Dermis microvascular lymphatic vessel endothelial cell (primary cell): ENCODE results near the gene FAM72B. TPM values are rescaled to one million over a fixed set of nuclear protein-coding genes. Genes with fewer than 3 reads are reported as not detected.
"Not testable (repeated sequence)": the region's sequence is repeated elsewhere in the genome, so short reads cannot be mapped to it uniquely, and the experiment has no call there.

Source experiments
- DNase-seq, 2 donors: peaks; one replicate each; pipeline versions ENCODE4 v3.0.0 to v3.0.0-alpha.2; 2010; ENCODE audit warnings: low read depth in 2 of 2
- total RNA-seq: library from RNA; depleted of rRNA; stranded (reverse); fragments of >200 nt; gene quantifications from 2 replicates; pipeline ENCODE4 v1.2.1, GENCODE V29; 2014

FAM72B gene
- total RNA-seq, 1 donor from 2014 or later, result 3.0 TPM

GRCh38 chr1:121152788-121153187, 31.4 kb downstream of the FAM72B start:
- DNase-seq, result not testable (repeated sequence)

DNA sequence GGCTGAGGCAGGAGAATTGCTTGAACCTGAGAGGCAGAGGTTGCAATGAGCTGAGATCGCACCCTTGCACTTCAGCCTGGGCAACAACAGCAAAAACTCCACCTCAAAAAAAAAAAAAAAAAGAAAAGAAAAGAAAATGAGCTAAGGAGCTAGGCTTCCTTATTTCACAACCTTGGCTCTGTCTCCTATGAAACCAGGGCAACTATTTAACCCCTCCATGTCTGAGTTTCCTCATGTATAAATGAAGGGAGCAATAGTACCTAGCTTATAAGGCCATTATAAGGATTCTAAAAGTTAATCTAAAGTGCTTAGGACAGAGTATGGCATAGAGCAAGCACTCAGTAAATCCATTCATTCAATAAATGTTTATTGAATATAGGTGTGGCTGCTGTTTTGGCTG, 32.8 kb downstream of the FAM72B start:
- DNase-seq, result not testable (repeated sequence)

- DNase-seq, result not testable (repeated sequence)
Measured at GRCh38 chr1:121148489-121149190, 35.5 kb downstream of the FAM72B start.

DNA sequence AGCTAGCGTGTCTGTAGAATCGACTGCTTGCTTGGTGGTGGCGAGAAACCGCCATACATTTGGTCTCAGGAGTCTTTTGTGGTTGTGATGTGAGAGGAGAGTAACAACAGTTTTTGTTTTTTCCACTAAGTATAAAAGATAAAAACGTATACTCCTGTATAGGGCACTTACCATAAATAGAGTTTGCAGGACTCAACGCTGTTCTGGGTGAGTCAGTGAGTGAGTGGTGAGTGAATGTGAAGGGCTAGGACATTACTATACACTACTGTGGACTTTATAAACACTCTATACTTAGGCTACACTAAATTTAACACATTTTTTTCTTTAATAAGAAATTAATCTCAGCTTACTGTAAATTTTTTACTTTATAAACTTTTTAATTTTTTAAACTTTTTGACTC, 43.7 kb downstream of the FAM72B start:
- DNase-seq, result not testable (repeated sequence)

DNA sequence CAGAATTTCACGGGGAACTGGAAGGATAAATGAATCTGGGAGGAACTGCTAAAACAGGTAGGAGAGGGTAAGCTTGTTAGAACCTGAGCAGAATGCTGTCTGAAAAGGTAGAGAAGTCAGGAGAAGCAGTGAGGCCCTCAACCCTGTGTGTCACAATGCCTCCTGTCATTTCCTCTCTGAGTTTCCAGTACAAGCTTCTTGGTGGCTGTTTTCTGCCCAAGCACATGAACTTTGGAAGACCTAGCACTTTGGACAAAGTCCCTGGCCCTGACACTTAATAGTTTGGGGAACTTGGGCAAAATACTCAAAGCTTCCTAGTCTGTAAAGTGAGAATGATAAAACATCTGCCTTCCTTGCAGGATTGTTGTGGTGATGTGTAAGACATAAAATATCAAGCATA, 52.6 kb downstream of the FAM72B start:
- DNase-seq, result not testable (repeated sequence)

- DNase-seq, result peak in 1 of 2 donors; percentile 7
Measured at GRCh38 chr1:121118480-121118824, 65.7 kb downstream of the FAM72B start.

Other genes starting within 250 kb of the FAM72B start
- 13.9 and 26.0 TPM in 2 replicates for gene SRGAP2C, start 635 bp upstream of the FAM72B start, total RNA-seq